Fibroblast of skin of abdomen (primary cell): ENCODE data around the gene GFRA1.

Experiments
- DNase-seq: peaks from one replicate; pipeline ENCODE4 v3.0.0-alpha.2; 2013

The GFRA1 gene

DNA sequence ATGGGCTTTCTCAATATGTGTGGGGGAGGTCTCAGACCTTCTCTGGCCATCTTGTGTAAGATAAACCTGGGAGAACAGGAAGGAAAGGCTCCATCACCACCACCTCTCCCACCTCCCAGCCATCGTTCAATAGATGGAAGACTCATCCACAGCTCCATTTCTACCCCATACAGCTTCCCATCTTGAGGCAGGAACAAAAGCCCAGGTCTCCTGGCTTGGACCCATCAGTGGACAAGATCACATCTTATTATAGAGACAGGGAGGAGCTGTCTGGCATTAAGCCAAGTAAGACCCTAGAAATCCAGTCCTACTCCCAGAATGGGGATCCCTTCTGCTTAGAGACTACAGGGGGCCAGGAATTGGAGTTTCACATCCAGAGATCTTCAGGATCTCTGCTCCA lies 150.3 kb downstream of the GFRA1 start:
- no peak for DNase-seq

DNA sequence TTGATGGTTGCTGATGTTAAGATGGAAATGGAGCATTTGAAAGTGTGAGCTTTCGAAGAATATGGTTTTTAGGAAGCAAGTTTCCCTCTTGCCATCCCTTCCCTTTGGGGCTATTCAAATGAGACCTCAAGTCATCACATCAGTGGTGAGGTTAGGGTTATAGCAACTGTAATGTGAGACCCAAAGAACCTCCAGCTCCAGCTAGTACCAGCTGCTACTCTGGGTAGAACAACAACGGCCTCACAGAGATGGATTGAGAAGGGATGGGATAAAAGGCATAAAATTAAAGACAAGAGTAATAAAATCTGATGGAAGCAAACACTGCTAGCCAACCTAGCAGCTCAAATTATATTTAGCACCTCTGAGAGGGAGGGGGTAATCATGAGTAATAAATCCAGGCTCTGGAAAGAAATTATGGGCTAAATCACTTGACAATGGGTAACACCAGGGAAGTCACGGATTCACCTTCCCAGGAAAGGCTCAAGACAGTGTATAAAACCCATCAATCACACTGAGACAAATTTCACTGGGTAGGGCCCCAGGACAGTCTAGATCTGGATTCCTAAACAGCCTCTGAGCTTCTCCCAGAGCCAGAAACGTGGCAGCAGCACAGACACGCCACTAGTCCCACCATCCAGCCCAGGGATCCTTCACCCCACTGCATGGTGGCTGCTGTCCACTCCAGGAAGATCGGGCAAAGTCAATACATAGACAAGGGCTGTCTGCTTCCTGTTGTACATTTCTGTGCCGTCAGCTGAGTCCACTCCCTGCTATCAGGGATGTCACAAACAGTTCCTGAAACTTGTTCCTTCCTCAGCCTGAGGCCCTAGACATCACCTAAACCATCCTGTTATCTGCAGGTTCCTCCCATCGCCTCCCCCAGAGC lies 151.1 kb downstream of the GFRA1 start:
- no peak for DNase-seq

- no peak for DNase-seq
These were observed 152.1 kb downstream of the GFRA1 start for GRCh38 chr10:116120688-116121455.

DNA sequence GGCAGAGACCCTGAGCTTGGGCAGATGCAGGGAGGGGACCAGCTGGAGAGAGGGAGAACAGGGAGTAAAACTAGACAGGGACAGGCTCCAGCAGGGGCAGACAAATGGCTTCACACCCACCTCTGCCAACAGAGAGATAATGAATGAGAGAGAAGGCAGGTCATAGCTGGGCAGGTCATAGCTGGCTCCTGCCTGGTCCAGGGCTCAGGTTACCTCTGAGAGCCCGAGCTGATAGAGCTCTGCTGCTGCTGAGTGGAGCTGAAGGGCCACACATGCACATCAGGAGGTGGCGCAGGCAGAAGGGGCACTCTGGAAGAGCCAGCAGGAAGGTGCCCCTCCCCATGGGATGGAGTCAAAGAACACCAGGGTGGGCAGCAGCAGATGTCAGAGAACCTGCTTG lies 154.2 kb downstream of the GFRA1 start:
- DNase-seq: no peak

DNA sequence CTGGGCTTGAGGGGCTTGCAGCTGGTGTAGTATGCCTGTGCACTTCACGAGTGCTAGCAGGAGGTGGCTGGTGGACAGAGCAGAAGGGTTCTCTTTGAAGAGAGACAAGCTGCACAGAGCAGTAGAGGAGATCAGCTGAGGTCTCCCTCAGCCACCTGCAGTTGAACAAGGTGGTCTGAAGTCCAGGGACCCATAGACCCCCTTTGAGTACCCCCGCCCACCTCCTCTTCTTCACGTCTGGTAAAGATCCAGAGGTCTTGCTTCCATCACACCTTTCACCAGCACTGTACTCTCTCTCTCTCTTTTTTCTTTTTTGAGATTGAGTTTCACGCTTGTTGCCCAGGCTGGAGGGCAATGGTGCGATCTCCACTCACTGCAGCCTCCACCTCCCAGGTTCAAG lies 157.2 kb downstream of the GFRA1 start:
- DNase-seq: no peak

DNA sequence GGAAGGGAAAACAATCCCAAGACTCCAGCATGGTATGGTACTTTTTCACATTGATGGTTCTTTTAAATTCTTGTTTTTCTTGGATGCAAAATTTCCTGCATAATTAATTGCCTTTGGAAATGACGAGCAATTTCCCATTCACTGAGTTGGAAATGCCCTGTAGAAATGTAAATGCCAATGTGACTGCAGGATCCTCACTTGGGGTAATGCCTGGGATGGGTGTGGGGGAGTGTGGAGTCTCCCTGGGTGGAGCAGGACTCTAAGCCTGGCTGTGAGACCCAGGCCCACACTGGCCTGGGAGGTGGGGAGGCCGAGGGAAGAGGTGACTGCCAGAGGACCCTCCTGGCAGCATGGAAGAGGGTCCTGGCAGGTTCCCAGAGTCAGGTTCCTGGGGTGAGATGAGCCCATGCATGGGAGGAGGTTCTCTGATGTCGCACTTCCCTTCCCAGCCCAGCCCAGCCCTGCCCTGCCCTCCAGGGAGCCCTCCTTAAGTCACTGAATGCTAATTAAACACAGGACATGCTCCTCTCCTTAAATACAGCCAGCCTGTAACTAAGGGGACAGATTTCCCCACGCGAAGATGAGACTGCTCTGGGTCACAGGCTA lies 157.9 kb downstream of the GFRA1 start:
- no peak for DNase-seq

DNA sequence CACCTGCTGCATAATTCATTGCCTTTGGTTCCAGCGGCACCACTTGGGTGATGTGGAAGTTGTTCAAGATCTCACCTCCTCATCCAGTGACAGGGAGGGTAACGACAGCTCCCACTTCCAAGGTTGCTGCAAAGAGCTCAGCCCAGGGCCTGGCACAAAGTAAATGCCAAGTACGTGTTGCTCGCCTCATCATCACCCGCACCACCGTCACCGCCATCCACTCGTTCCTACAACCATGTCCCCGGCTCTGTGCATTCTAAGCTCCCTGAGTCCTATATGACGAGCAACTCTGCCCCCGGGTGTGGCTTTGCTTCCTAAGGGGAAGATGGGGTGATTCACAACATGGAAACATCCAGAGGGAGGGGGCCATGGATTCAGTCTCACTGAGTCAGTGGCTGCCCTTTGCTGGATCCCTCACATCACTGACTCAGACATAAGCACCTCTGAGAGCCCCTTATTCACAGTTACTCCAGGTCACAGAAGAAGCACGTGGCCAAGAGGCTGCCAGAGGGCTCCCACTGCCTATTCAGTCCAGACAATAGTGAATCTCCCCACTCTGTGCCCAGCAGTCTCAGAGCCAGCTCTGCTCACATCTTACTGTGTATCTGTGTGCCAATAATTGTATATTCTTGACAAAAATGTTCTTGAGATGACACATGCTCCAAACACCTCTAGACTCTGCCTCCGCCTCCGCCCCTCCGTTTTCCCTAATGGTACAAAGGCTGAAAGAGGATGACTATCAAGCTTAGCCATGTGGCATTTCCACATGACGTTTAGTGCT lies 159.1 kb downstream of the GFRA1 start:
- DNase-seq: peak; percentile 83

DNA sequence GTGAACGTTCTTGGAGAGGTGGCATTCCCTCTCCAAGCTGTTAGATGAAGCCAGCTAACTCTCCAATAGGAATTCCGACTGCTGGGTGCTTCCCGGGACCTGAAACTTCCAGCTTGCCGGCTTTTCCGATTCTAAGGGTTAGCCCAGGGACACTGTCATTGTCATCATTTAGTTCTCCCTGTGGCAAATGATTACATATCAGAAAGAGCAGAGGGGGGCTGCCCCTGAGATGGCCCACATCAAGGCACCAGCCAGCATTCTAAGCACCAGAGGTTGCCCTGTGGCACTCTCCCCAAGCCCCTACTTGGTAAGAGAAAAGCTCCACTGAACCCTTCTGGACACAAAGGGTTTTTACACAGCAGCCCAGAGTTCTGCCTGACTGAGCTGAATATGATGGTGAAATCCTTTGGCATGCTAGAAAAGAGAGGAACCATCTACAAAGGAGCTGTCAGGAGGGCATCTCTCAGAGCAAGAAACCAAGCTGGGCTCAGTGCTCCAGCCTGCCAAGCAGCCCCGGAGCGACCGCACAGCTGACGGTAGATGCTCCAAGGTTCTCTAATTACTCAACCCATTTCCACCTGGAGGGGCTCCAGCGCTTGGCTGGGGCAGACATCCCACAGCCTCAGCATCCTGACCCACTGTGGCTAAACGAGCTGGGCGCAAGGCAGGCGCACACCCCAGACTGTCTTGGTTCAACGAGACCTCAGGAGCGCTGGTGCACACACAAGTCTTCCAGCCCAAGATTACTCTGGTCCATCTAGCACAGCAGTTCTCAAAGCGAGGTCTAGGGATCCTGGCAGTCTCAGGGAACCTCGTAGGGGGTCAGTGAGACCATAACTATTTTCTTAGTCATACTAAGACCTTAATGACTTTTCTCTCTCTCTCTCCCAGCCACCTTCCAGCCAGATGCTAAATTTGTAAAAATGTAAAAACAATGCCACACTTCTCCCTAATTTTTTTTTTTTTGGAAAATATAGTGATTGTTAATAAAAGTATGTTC lies 160.5 kb downstream of the GFRA1 start:
- peak; percentile 8 for DNase-seq

GRCh38 chr10:116111483-116112095 lies 161.4 kb downstream of the GFRA1 start:
- DNase-seq: no peak

DNA sequence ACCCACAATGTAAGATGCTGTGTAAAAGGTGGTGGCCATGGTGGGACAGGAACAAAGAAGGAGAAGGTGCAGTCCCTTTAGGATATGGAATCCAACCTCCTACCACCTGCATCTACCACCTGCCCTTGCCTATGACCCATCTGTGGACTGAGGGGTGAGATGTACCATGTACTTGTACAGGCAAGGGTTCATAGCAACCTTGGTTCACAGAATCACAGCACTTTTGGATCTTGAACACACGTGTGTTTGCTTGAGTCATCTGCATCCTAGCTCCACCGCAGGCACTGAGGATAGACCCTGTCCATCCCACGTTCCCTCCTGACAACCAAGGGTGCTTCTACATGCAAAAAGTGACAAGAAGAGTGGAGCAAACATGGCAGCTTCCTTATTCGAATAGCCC lies 162.3 kb downstream of the GFRA1 start:
- DNase-seq: no peak

GRCh38 chr10:116109881-116110280 lies 163.1 kb downstream of the GFRA1 start:
- DNase-seq: no peak

DNA sequence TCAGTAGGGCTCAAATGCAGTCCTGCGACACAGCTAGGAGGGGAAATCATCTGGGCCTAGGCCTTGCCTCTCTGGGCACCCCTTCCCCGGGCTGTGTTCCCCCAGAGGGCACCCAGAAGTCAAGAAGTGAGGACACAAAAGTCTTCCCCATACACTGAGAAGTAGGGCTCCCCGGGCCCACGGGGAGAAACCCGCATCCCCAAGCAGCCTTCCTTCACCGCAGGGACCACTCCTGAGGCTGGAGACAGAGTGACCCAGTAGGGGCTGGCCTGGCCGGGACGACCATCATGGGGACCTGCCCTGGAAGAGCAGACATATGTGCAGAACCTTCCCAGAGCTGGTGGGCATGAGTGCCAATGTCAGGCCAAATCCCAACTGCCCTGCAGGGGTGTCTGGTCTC lies 163.5 kb downstream of the GFRA1 start:
- no peak for DNase-seq

GRCh38 chr10:116108095-116108494 lies 164.9 kb downstream of the GFRA1 start:
- no peak for DNase-seq

- DNase-seq: no peak
These were observed 166.4 kb downstream of the GFRA1 start for GRCh38 chr10:116106611-116107010.

GRCh38 chr10:116105264-116105663 lies 167.7 kb downstream of the GFRA1 start:
- no peak for DNase-seq

GRCh38 chr10:116104210-116104932 lies 168.6 kb downstream of the GFRA1 start:
- peak; percentile 17 for DNase-seq

- no peak for DNase-seq
These were observed 169.3 kb downstream of the GFRA1 start for GRCh38 chr10:116103668-116104067.

- DNase-seq: peak; percentile 72
These were observed 171.2 kb downstream of the GFRA1 start for GRCh38 chr10:116101616-116102315.

DNA sequence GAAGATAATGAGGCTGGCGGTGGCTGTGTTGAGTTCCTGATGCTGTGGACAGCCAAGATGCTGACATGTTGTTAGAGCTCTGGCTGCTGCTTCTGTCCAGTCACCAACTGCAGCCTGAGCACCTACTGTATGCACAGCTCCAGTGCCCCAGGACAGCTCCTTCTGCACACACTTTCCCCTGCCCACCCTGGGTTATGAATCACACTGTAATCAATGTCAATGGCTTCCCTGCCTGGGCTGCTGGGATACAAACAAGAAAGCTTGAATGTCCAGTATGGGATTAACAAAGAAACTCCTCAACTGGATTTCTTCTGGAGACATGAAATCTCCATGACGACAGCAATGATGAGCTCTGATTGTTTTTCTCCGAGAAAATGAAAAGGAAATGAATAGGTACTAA lies 172.0 kb downstream of the GFRA1 start:
- DNase-seq: no peak
